Measurements from ENCODE around the gene UGT2B28. TPM values are rescaled to one million over a fixed set of nuclear protein-coding genes. Genes with fewer than 3 reads are reported as not detected.
"Not testable (repeated sequence)": the region's sequence is repeated elsewhere in the genome, so short reads cannot be mapped to it uniquely, and the experiment has no call there.

The UGT2B28 gene
- polyA plus RNA-seq (2013, experiment 1 of 2; ENCODE audit: insufficient read length): not detected
- polyA plus RNA-seq (2013, experiment 2 of 2; ENCODE audit: insufficient read length): not detected

DNA sequence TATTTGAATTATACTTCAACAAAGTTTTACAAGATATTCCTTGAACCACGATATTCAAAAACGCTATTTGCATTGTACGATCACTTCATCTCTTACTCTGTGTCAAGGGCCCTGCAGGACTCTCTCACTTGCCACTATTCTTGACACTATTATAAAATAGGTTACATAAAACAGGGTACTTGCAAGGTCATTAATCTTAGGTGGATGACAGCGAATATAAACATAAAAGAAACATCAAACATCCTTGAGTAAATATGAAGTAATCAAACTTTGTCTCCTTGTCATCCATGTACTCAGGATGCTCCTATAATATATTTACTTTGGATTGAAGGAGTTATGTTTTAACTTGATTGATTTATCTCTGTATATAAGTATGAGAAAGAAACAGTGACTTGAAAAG is at the start of gene UGT2B28:
UGT2B28 (plus strand) TSS at position 395 of the 400 bp plus-strand sequence. CDS start 26 bp downstream, outside the sequence.
- not testable (repeated sequence) for DNase-seq

DNA sequence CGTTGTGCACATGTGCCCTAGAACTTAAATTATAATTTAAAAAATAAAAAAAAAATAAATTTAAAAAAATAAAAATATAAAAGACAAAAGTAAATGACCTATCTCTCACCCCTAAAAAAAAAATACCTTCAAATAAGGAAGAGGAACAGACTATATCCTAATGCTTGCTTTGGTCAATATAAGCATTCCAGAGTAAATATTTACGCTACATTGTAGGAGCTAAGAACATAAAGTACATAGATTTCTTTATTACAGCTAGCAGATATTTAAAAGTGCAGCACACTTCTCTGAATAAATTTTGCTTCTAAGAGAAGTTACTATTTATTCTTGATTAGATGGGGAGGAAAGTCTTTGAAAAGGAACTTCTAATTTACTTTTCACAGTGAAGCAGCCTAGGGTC is 41.2 kb upstream of the UGT2B28 start:
- no peak for DNase-seq

DNA sequence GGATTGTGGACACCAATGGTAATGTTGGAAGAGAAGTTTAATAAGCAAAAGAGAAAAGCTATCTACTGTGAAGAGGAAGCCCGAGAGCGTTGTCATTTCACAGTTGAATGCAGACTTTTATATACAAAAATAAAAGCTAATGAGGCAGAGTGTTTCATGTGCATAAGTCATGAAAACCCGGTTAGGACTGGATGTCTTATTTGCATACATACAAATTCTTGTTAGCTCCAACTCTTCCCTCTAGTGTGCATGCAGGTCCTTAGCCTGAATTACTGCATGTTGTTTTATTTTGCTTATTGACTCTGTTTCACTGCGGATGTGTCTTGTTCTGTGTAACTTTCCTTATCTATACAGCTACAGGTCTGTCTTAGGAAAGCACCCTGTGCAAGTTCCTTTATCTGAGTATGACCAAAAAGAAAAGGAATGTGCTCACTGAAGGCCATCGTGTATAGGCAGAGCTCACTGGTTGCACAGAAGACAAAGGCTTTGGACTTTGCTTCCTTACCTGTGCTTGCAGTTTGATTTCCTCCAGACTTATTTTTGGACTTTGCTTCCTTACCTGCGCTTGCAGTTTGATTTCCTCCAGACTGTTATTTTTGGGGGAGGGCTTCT is 40.6 kb upstream of the UGT2B28 start:
- DNase-seq: no peak

DNA sequence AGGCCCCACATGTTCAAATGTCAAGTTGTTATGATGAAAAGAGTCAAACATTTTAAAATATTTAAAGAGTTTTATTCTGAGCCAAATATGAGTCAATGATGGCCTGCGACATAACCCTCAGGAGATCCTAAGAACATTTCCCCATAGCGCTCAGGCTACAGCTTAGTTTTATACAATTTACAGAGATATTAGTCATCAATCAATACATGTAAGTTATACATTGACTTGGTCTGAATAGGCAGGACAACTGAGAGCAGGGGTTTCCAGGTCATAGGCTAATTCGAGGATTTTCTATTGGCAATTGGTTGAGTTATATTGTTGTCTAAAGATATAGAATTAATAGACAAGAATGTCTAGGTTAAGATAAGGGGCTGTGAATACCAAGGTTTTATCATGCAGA is 39.5 kb upstream of the UGT2B28 start:
- DNase-seq: not testable (repeated sequence)

DNA sequence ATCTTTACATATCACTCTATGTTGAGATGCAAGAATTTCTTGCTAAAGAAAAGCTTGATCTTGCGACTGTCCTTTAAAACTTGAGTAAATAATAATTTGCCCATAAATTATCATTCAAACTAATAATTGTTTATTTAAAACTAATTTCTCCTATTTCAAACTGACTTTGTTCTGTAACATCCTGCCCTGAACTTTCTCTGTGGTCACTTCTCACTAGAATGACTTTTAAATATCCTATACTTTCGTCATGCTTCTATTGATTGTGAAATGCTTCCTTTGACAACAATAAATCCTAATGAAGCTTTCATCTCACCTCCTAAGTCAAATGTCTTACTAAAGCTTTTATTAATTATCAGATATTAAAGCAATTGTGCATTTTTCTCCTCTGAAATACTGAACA is 38.5 kb upstream of the UGT2B28 start:
- DNase-seq: not testable (repeated sequence)

DNA sequence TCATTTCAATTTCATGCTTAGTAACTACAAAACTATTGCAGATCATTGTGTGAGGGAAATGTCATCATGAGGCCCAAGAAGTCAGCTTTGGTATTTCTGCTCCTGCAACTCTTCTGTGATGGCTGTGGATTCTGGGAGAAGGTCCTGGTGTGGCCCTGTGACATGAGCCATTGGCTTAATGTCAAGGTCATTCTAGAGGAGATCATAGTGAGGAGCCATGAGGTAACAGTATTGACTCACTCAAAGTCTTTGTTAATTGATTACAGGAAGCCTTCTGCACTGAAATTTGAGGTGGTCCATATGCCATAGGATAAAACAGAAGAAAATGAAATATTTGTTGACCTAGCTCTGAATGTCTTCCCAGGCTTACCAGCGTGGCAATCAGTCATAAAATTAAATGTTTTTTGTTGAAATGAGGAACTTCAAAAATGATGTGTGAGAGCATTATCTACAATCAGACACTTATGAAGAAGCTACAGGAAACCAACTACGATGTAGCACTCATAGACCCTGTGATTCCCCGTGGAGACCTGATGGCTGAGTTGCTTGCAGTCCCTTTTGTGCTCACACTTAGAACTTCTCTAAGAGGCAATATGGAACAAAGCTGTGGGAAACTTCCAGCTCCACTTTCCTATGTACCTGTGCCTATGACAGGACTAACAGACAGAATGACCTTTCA is 37.6 kb upstream of the UGT2B28 start:
- DNase-seq: not testable (repeated sequence)

DNA sequence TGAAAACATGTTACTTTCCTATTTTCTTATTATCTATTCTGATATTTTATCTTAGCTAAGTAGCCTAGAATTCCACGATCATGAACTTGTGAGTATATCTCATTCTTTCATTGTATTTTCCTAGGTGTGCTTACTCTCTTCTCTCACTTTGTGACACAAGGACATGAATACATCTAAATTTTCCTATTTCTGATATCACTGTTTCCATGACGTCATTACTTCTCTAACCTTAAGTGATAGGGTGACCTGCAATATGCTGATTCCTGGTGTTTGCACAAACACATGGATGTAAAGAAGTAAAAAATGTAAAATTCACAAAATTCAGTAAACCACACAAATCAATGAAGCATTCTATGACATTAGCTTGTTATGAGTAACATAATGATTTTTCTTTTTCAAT is 29.4 kb upstream of the UGT2B28 start:
- DNase-seq: not testable (repeated sequence)

DNA sequence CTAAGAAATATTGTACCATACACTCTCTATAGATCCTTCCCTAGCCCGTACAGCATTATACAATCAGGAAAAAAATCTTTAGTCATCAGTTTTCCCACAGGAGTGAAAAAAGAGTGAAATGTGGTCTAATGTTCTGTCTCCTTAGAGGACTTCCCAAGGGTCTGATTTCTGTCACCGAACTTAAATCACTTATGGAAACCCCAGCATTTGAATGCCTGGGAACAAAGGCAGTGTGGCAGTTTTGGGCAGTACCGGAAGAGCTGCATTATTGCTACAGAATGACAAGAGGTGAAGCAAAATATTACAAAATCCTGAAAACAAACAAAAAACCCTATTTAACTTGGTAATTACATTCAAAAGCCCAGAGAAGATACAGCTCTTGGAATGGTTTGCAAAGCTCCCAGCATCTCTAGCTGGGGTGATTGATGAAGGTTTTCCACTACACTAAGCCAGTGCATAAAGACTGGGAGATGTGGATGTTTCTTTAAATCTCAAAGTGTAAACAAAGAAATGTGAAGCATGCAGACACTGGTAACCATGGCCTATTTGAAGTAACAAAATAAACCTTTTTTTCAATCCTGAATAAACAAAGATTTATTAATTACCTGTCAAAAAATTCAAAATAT is 27.0 kb upstream of the UGT2B28 start:
- not testable (repeated sequence) for DNase-seq

DNA sequence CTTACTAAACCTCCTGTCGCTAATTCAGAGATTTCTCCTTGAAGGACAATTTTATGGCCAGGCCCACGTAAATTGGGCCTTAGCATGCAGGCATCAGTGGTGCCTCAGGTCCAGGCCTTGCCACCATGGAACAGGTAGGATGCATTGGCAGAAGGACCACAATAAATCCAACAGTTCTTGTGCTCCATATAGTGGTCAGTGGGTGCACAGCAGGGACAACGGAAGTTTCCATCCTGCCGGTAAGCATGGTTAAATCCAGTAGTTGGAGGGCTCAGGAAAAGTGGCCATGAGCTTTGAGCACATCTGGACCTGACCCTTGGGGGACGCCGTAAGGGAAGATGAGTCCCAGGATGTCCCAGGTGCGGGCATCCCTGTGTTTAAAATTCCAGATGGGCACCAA is 11.7 kb upstream of the UGT2B28 start:
- not testable (repeated sequence) for DNase-seq

DNA sequence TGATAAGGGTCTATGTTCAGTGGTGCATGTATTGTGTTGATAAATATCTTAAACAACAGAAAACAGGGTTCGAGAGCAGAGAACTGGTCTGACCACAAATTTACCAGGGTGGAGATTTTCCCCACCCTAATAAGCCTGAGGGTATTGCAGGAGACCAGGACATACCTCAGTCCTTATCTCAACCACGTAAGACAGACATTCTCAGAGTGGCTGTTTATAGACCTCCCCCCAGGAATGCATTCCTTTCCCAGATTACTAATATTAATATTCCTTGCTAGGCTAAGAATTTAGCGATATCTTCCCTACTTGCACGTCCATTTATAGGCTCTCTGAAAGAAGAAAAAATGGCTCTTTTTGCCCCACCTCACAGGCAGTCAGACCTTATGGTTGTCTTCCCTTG is 16.1 kb downstream of the UGT2B28 start:
- DNase-seq: not testable (repeated sequence)

DNA sequence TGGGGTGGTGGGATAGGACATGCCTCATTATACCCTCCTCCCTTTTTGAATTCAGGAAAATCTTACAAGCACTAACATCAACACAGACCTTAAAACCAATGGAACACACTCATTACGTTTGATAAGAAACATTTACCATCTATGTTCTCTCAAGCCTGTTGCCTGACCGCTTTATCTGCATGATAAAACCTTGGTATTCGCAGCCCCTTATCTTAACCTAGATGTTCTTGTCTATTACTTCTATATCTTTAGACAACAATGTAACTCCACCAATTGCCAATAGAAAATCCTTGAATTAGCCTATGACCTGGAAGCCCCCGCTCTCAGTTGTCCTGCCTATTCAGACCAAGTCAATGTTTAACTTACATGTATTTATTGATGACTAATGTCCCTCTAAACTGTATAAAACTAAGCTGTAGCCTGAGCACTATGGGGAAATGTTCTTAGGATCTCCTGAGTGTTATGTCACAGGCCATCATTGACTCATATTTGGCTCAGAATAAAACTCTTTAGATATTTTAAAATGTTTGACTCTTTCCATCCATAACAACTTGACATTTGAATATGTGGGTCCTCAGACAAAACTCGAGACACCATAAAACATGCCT is 28.3 kb downstream of the UGT2B28 start:
- DNase-seq: not testable (repeated sequence)

DNA sequence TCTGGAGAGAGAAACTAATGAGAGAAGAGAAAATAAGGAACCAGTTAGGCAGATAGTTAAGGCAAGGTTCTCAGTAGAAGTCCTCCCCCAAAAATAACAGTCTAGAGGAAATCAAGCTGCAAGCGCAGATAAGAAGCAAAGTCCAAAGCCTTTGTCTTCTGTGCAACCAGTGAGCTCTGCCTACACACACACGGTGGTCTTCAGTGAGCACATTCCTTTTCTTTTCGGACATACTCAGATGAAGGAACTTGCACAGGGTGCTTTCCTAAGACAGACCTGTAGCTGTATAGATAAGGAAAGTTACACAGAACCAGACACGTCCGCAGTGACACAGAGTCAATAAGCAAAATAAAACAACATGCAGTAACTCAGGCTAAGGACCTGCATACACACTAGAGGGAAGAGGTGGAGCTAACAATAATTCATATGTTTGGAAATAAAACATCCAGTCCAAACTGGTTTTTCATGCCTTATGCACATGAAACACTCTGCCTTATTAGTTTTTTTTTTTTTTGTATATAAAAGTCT is 29.3 kb downstream of the UGT2B28 start:
- not testable (repeated sequence) for DNase-seq

DNA sequence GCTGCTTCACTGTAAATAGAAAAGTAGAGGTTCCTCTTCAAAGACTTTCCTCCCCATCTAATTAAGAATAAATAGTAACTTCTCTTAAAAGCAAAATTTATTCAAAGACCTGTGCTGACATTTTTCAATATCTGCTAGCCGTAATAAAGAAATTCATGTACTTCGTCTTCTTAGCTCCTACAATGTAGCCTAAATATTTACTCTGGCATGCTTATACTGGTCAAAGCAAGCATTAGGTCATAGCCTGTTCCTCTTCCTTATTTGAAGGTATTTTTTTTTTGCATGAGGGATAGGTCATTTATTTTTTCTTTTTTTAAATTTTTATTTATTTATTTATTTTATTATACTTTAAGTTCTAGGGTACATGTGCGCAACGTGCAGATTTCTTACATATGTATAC is 30.0 kb downstream of the UGT2B28 start:
- not testable (repeated sequence) for DNase-seq

DNA sequence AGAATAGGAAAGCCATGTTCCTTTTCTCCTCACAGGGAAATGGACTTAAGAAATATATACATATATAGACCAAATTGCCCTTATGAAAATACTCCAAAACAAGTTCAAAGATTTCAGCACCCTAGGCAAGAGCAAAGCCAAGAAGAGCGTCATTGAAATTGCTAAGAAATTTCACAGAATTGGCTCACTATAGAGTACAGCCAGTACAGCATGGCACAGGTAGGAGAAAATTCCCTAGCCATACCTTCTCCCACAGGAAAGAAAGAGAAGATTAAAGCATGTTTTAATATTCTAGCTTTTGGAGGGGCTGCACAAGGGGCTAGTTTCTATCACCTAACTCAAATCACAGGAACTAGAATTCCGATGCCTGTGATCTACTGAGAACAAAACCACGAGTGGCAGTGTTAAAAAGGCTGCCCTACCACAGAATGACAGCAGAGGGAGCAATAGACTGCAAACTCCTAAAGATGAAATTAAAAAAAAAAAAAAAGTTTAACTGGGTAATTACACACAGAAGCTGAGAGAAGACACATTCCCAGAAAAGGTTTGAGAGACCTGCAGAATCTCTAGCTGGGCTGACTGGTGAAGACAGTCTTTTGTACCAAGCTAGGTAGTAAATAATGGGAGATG is 37.5 kb downstream of the UGT2B28 start:
- peak; percentile 22 for DNase-seq

DNA sequence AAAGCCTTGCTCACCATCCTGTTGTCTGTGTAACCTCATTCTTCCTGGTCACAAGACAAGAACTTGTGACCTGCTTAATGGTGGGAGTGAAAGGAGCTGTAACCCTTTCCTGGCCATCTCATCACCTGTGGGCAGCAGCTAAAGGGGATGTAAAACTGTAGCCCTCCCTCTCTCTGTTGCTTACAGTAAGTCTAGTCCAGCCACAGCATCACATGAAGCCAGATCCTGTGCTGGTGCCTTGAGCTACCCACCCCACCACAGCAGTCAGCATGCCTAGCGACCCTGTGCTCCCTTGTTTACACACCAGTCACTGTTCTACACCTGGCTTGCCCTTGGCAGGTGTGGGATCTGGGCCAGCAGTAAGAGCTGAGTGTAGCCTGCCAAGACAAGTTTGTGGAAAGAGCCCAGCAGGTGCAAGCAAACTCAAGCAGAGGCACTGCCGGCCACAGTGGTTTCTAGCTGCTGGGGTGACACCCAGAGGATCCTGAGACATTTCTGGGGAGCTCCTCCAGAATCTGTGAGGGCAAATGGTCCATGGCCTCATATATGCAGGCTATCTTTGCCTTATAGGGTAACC is 41.0 kb downstream of the UGT2B28 start:
- no peak for DNase-seq

DNA sequence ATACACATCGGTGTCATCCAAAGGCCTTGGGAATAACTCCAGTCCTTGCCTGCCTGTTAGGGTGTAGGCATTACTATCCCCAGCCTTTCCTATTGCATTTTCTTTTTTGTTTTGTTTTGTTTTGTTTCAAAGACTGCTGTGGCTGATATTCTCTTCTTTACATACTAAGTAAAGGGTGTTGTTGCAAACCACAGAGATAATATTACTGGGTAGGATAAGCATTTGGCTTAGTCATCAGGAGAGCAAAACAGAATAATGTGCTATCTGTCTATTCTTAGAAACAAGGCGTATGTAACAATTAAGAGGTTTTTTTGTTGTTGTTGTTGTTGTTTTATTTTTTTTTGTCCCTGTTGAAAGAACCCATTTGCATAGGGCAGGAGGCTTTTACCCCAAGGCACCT is 41.8 kb downstream of the UGT2B28 start:
- DNase-seq: peak; percentile 67

DNA sequence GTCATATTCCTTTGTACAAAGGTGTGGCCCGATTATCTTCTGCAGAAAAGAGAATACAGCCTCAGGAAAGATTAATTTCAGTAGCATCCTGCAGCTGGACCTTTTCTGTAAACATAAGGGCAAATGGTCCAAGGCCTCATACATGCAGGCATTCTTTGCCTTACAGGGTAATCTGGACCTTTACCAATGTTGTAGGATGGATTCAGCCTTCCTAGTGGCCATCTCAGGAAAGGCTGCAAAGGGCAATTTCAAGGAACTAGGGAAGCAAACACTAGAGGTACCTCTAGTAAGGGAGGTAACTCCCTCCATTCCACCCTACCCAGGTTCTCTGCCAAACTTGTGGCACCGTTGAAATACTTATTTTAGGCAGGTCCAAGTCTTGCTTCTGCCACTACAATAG is 43.0 kb downstream of the UGT2B28 start:
- DNase-seq: no peak

DNA sequence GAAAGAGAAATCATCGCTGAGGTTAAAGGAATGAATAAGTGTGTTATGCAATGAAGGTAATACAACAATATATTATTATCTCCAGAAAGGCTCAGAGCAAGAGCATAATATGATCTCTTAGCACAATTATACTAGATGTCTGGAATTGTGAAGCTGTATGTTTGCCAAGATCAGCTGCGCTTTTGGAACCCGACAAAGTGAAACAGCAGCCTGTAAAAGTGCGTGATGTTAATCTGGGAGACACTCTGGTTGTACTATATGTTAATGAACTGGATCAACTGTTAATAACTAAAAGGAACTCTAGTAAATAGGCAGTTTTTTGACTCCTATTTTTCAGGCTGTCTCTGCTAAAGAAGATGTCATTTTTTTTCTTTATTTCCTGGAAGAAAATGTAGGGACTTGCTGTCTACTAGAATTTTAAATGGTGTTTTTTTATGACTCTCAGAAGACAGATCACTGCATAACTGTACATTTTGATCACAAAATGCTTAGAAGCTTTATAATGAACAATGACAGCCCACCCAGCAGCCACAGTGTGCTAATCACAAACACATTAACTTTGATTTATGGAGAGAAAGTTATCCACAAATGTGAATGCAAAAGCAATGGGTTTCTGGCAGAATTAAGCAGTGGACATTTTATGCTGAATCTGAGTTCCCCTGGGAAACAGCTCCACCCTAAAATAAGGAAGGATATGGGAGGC is 50.2 kb downstream of the UGT2B28 start:
- no peak for DNase-seq

DNA sequence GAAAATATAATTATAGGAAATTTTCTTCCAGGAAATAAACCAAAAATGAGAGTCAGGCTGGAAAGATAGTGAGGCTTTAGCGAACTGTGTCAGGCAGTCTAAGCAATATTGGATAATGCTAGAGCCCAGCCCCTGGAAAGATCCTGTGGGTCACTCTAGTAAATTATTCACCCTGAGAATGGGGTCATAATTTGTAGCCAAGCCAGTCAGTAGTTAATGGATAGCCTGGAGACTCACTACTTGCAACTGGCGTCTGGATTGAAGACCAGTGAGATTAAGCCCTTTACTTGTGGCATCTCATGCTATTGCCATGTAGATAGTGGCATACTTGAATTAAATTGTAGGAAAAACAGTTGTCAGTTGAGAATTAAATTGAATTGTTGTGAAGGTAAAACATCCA is 51.0 kb downstream of the UGT2B28 start:
- not testable (repeated sequence) for DNase-seq

DNA sequence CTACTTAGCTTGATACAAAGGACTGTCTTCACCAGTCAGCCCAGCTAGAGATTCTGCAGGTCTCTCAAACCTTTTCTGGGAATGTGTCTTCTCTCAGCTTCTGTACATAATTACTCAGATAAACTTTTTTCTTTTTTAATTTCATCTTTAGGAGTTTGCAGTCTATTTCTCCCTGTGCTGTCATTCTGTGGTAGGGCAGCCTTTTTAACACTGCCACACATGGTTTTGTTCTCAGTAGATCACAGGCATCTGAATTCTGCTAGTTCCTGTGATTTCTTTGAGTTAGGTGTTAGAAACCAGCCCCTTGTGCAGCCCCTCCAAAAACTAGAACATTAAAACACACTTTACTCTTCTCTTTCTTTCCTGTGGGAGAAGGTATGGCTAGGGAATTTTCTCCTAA is 55.2 kb downstream of the UGT2B28 start:
- DNase-seq: not testable (repeated sequence)

DNA sequence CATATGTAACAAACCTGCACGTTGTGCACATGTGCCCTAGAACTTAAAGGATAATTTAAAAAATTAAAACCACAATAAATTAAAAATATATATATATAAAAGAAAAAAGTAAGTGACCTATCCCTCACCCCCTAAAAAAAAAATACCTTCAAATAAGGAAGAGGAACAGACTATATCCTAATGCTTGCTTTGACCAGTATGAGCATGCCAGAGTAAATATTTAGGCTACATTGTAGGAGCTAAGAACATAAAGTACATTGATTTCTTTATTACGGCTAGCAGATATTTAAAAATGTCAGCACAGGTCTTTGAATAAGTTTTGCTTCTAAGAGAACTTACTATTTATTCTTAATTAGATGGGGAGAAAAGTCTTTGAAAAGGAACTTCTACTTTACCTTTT is 62.8 kb downstream of the UGT2B28 start:
- not testable (repeated sequence) for DNase-seq

Measured in fibroblast of skin of back (primary cell).